GM12801 (cell line): Measurements from ENCODE around the gene TMEM151A.

Experiments
- CTCF ChIP-seq: IDR thresholded peaks from one replicate; pipeline ENCODE4 v1.5.1; 2011; ENCODE audit warnings: control low read depth; ENCODE audit not compliant: insufficient read length; ENCODE audit errors: extremely low read depth

TMEM151A gene

DNA sequence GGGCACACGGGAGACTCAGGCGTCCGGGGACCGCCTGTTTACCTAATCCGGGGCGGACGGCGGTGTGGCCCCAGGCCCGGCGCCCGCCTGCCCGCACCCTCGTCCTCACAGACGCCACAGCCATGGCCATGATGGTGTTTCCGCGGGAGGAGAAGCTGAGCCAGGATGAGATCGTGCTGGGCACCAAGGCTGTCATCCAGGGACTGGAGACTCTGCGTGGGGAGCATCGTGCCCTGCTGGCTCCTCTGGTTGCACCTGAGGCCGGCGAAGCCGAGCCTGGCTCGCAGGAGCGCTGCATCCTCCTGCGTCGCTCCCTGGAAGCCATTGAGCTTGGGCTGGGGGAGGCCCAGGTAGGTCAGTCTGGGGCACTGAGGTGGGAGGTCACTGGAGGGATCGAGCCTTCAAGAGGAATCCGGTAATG is 33.2 kb upstream of the TMEM151A start:
- no peak for TF ChIP-seq CTCF

- no peak for TF ChIP-seq CTCF
Measured at GRCh38 chr11:66259225-66259624, 32.5 kb upstream of the TMEM151A start.

- no peak for TF ChIP-seq CTCF
Measured at GRCh38 chr11:66259956-66260355, 31.7 kb upstream of the TMEM151A start.

DNA sequence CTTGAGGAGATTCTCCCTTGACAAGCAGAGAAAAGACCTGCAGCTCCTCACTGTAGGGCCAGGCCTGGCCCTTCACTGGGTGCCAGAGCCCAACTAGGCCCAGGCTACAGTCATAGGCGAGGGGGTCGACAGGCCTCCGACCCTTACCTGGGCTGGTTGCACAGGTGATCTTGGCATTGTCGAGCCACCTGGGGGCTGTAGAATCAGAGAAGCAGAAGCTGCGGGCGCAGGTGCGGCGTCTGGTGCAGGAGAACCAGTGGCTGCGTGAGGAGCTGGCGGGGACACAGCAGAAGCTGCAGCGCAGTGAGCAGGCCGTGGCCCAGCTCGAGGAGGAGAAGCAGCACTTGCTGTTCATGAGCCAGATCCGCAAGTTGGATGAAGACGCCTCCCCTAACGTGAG is 30.1 kb upstream of the TMEM151A start:
- no peak for TF ChIP-seq CTCF

GRCh38 chr11:66262191-66262590 is 29.5 kb upstream of the TMEM151A start:
- no peak for TF ChIP-seq CTCF

- TF ChIP-seq CTCF, result no peak
Measured at GRCh38 chr11:66262696-66263095, 29.0 kb upstream of the TMEM151A start.

DNA sequence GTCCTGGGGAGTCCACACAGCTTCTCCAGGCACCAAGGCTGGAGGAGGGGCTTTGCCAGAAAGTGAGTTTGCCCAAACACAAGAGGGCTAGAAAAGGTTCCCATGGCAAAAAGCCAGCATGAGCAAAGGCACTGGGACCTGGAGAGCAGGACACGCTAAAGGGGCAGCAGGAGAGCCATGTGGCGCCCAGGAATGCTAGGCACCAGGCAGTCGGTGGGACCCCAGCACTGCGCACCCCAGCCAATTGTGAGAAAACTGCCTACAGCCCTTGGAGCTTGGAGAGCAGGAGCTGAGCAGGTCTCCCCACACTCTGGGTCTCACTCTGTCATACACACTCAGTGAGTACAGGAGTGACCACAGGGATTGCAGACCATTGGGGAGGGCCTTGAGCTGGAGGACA is 28.5 kb upstream of the TMEM151A start:
- no peak for TF ChIP-seq CTCF

GRCh38 chr11:66263785-66264184 is 27.9 kb upstream of the TMEM151A start:
- no peak for TF ChIP-seq CTCF
